Astrocyte (in vitro differentiated cells and primary cell): ENCODE results near the gene ZKSCAN7.

Experiments used
- EZH2 ChIP-seq: IDR thresholded peaks from 2 replicates; pipeline ENCODE4 v1.6.1; 2012; ENCODE audit warnings: mild to moderate bottlenecking, low read length, inconsistent platforms; ENCODE audit not compliant: insufficient read depth
- TF ChIP-seq, protein P1 (sequence below): IDR thresholded peaks from 2 replicates; pipeline ENCODE4 v1.5.1; 2011; ENCODE audit warnings: low read depth, mild to moderate bottlenecking, inconsistent platforms, low read length, moderate library complexity; ENCODE audit not compliant: insufficient read depth

DNA sequence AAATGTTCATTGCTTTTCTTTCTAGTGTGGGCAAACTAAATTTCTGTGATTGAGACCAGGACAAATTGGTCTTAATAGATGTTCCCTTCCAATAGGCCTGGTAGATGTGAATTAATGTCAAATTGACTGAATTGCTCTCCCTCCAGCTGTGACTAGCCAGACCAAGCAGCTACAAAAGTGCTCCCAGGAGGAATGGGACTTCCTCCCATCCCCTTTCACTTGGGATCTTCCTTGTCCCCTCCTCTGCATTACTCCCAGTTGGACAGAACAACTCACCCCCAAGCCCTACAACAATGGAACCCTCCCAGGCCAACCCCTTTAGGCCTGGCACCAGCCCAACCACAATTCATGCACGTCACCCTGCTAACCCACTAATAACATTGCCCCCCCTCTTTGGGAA lies 19.6 kb upstream of the ZKSCAN7 start:
- TF ChIP-seq, protein P1, sequence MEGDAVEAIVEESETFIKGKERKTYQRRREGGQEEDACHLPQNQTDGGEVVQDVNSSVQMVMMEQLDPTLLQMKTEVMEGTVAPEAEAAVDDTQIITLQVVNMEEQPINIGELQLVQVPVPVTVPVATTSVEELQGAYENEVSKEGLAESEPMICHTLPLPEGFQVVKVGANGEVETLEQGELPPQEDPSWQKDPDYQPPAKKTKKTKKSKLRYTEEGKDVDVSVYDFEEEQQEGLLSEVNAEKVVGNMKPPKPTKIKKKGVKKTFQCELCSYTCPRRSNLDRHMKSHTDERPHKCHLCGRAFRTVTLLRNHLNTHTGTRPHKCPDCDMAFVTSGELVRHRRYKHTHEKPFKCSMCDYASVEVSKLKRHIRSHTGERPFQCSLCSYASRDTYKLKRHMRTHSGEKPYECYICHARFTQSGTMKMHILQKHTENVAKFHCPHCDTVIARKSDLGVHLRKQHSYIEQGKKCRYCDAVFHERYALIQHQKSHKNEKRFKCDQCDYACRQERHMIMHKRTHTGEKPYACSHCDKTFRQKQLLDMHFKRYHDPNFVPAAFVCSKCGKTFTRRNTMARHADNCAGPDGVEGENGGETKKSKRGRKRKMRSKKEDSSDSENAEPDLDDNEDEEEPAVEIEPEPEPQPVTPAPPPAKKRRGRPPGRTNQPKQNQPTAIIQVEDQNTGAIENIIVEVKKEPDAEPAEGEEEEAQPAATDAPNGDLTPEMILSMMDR = no peak
- no peak for TF ChIP-seq EZH2
